AG10803 (cell line): ENCODE measurements around the gene SEC22A.

Experiments
- DNase-seq: peaks from one replicate; pipeline ENCODE4 v3.0.0; 2010; ENCODE audit warnings: low read depth
- H3K4me3 ChIP-seq: 2 replicates; pipeline ENCODE4 v1.5.1; 2011; ENCODE audit warnings: mild to moderate bottlenecking, low read length, control low read depth
- CTCF ChIP-seq: conservative IDR thresholded peaks from 2 replicates; pipeline ENCODE4 v1.5.1; 2011; ENCODE audit warnings: mild to moderate bottlenecking, low read length, control low read depth, inconsistent platforms

Gene SEC22A

DNA sequence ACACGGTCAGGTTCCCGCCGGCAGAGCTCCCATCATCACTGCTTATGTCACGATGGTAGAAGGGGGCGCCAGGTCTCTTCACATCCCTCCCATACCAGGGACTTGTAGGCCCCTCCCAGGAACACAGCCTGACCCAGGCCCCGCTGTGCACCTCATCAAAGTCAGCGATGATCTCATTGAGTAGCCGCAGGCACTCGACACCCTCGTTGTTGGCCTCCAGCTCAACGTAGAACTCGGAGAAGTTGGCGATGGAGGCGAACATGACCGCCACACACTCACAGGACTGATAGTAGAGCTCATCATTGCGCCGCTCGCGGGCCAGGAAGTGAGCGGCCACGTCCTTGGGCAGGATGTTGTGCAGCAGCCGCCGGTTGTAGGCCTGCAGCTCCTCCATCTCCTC lies 89.2 kb downstream of the SEC22A start:
- H3K4me3 ChIP-seq = no peak overlapping the region
- DNase-seq = no peak
- no peak for TF ChIP-seq CTCF

DNA sequence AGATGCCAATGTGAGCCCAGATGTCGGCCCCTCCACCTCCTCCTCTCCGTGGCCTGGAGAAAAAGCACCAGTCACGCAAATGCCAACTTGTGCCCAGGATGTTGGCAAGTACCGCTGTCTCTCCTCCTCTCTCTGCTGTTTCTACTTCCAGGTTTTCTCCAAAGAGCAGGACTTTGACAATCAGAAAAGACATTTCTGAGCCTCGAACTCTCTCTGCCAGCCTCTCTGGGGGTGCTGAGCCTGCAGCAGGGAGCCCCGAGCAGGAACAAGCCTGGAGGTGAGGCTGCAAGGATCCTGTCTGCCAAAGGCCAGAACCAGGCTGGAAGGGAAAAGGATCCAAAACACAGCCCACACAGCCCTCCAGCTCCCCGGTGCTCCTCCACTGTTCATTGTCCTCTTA lies 89.7 kb downstream of the SEC22A start:
- H3K4me3 ChIP-seq = no peak overlapping the region
- no peak for DNase-seq
- TF ChIP-seq CTCF = no peak

DNA sequence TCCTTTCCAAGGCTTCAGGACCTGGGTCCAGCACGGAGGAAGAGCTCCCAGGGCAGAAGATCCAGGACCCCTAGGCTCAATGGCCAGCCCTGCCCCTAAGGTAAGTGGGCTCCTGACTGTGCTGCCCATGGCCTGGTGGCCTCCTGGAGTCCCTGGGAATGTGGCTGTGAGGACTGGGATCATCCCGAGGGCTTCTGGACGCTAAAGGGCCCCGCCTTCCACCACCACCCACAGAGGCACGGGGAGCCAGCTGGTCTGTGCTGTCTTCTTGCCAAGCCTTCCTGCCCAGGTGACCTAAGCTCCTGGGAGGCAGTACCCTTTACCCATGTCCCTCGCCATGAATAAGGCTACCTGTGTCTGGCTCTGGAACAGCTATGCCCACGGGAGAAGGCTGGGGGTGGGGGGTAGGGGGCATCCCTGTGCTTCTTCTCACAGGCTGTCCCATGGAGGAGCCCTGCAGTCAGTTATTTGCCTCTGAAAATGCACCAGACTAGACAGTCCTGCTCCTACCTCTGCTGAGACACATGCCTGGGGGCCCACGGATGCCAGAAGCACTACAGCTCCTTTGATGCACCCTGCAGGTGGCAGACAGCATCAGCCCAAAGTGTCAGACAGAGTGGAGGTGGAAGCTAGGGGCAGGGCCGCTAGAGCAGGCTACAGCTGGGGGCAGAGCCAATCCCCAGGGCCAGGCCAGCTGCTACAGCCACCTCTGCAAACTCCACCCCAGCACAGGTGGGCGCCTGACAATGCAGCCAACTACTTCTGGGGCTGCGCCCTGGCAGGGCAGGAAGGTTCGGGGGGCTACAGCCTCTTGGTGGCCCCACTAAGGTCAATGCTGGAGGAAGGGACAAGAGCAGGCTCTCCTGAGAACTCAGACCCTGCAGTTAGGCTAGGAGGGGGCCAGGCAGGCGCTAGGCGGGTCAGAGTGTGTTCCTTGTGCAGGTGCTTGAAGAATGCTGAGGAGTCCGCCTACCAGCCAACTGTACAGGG lies 90.9 kb downstream of the SEC22A start:
- no peak overlapping the region for H3K4me3 ChIP-seq
- no peak for TF ChIP-seq CTCF
- DNase-seq = no peak

DNA sequence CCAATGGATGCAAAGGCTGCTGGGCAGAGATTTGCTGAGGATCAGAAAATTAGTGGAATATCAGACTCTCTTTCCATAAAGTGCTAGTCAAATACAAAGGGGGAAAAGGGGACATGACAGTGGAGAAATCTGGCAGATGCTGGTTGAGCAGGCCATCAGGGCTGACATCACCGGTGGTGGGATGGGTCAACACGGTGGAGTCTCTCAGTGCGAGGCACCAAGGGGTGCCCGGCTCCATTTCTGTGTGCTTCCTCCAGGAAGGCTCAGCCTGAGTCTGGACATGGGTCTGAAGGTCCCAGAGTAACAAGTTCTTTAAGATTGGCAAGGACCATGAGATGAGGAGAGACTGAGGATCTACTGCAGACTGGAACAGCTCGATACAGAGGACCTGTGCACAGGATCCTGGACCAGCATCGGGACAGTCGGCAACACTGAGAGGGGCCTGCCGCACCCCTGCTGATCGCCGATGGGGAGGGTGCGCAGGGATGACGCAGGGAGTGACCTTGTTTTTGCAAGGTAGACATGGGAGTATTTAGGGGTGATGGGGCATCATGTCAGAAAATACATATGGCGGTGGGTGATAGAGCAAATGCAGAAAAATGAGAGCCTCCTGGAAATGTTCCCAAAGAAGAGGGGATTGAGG lies 92.7 kb downstream of the SEC22A start:
- TF ChIP-seq CTCF = no peak
- DNase-seq = no peak
- no peak overlapping the region for H3K4me3 ChIP-seq

- no peak for DNase-seq
- TF ChIP-seq CTCF = no peak
- H3K4me3 ChIP-seq = no peak overlapping the region
These were observed 93.6 kb downstream of the SEC22A start for GRCh38 chr3:123295171-123295900.

DNA sequence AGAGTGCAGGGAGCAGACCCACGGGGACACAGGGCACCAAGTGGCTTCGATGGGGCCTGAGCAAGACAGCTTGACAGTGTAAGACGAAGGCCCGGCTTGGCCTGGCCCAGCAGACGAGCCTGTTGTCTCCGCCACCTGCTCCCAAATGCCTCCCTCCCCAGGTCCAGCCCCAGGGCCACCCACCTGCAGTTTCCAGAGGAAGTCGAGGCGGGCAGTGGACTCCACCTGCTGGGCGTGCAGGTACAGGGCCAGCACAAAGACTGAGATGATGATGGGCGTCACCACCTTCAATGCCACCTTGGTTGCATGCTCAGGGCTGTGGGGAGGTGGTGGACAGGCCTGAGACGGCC lies 94.1 kb downstream of the SEC22A start:
- no peak overlapping the region for H3K4me3 ChIP-seq
- TF ChIP-seq CTCF = no peak
- DNase-seq = no peak
